Epithelial cell of proximal tubule (primary cell): ENCODE data around the gene FOXO4. TPM values are rescaled to one million over a fixed set of nuclear protein-coding genes. Genes with fewer than 3 reads are reported as not detected.

Experiments
- DNase-seq: peaks from one replicate; pipeline ENCODE4 v3.0.0-alpha.2; 2011; ENCODE audit warnings: low read depth
- H3K4me3 ChIP-seq: 2 replicates; pipeline ENCODE4 v1.5.1; 2011; ENCODE audit warnings: low read depth, mild to moderate bottlenecking, low read length
- CTCF ChIP-seq: conservative IDR thresholded peaks from 2 replicates; pipeline ENCODE4 v1.5.1; 2012; ENCODE audit warnings: low read depth, mild to moderate bottlenecking, low read length
- total RNA-seq: library from RNA; depleted of rRNA; stranded (reverse); fragments of >200 nt; gene quantifications from 2 replicates; pipeline ENCODE4 v1.2.3, GENCODE V29; 2015

The FOXO4 gene
- total RNA-seq, 1 donor from 2014 or later: 4.7 TPM

GRCh38 chrX:71143508-71143907 lies 47.9 kb downstream of the FOXO4 start:
- no peak for DNase-seq
- no peak for TF ChIP-seq CTCF

GRCh38 chrX:71144651-71145050 lies 49.0 kb downstream of the FOXO4 start, which contains the start of gene NLGN3:
Gene NLGN3 (plus strand): TSS chrX:71144841. CDS start chrX:71147750, 2,909 bp downstream.
- no peak within 1 kb of the TSS for H3K4me3 ChIP-seq
- DNase-seq: no peak
- no peak for TF ChIP-seq CTCF

More at GRCh38 chrX:71143508-71143907, 47.9 kb downstream of the FOXO4 start:
- no peak overlapping the region for H3K4me3 ChIP-seq

GRCh38 chrX:71147496-71148277 lies 52.0 kb downstream of the FOXO4 start:
- no peak overlapping the region for H3K4me3 ChIP-seq
- TF ChIP-seq CTCF: no peak
- no peak for DNase-seq

DNA sequence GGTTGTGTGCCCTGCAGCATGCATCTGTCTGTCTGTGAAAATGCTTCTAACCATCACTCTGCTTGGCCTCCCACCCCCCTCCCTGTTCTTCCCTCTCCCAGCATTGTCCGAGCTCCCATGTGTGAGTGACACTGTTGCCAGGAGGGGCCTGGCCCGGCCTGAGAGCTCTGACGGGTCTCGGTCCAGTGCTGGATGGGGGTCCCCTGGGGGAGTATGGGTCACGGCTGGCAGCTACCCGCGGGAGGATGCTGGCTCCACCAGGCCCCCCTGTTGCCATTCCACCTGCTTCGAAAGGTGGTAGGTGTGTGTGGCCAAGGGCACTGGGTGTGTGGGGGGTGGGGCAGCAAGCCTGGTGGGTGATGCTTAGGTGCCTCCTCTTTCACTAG lies 52.6 kb downstream of the FOXO4 start:
- no peak for TF ChIP-seq CTCF
- DNase-seq: no peak
- H3K4me3 ChIP-seq: no peak overlapping the region

- no peak overlapping the region for H3K4me3 ChIP-seq
- no peak for DNase-seq
- no peak for TF ChIP-seq CTCF
These were observed 55.7 kb downstream of the FOXO4 start for GRCh38 chrX:71151366-71151765.

Other genes starting within 250 kb of the FOXO4 start
- gene TEX11, start 187.1 kb upstream of the FOXO4 start, total RNA-seq: not detected in 2 replicates
- gene SLC7A3, start 164.8 kb upstream of the FOXO4 start, total RNA-seq: 0.07 TPM in 1 of 2 replicates, not detected in the other
- 50.9 and 53.0 TPM in 2 replicates for gene SNX12, start 27.5 kb upstream of the FOXO4 start, total RNA-seq
- not detected in 2 replicates for gene CXorf65, start 10.9 kb downstream of the FOXO4 start, total RNA-seq
- gene IL2RG, start 15.7 kb downstream of the FOXO4 start, total RNA-seq: not detected in 2 replicates
- 13.4 and 14.9 TPM in 2 replicates for gene MED12, start 22.7 kb downstream of the FOXO4 start, total RNA-seq
- gene NLGN3, start 49.0 kb downstream of the FOXO4 start, total RNA-seq: not detected in 2 replicates
- gene GJB1, start 127.4 kb downstream of the FOXO4 start, total RNA-seq: 0.07 and 0.40 TPM in 2 replicates
- 13.8 and 14.6 TPM in 2 replicates for gene ZMYM3, start 158.3 kb downstream of the FOXO4 start, total RNA-seq
- gene NONO, start 187.8 kb downstream of the FOXO4 start, total RNA-seq: 424 and 435 TPM in 2 replicates
- 0.29 and 0.52 TPM in 2 replicates for gene ITGB1BP2, start 205.9 kb downstream of the FOXO4 start, total RNA-seq